HUES48 (cell line): Measurements from ENCODE around the gene C17orf58.
A peak's percentile ranks its signal among the peaks of the same experiment; 100 is the strongest.

Experiments
- H3K27ac ChIP-seq: one replicate; pipeline ENCODE4 v1.7.0; 2013; ENCODE audit warnings: low read depth, low read length, inconsistent platforms
- H3K27me3 ChIP-seq: 2 replicates; pipeline ENCODE4 v1.6.1; 2013; ENCODE audit warnings: mild to moderate bottlenecking, low read length; ENCODE audit not compliant: control insufficient read depth, insufficient read depth
- H3K36me3 ChIP-seq: 2 replicates; pipeline ENCODE4 v1.6.1; 2013; ENCODE audit warnings: low read length; ENCODE audit not compliant: control insufficient read depth, insufficient read depth
- H3K4me1 ChIP-seq: 2 replicates; pipeline ENCODE4 v1.6.1; 2013; ENCODE audit warnings: mild to moderate bottlenecking, low read length; ENCODE audit not compliant: control insufficient read depth, insufficient read depth
- H3K4me3 ChIP-seq: 2 replicates; pipeline ENCODE4 v1.5.1; 2013; ENCODE audit warnings: mild to moderate bottlenecking, low read depth, low read length
- H3K9ac ChIP-seq: 2 replicates; pipeline ENCODE4 v1.6.1; 2013; ENCODE audit warnings: mild to moderate bottlenecking, low read depth, low read length, moderate library complexity
- H3K9me3 ChIP-seq: 2 replicates; pipeline ENCODE4 v1.6.1; 2013; ENCODE audit warnings: low read length; ENCODE audit not compliant: control insufficient read depth, insufficient read depth

Gene C17orf58

DNA sequence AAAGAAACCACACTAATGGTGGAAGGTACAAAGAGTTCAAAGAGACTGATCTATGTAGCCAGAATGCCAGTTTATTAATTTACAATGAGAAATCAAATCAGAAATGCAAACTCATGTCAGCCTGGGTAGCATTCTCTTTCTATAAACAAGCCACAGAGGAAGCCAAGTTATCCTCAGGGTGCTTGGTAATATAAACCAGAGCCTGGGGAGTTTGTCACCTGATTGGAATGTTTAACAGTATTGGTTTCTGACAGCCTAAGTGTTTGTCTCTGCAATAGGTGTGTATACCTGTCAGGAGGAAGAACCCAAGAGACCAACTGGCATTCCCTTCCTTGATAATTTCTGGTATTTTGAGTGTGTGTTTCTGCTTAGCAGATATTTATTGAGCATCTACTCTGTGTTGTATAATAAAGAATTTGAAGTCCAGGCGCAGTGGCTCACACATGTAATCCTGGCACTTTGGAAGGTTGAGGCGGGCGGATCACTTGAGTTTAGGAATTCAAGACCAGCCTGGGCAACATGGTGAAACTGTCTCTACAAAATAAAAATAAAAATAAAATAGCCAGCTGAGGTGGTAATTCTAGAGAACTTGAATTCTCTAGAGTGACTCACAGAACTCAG is 3.1 kb upstream of the C17orf58 start:
- no peaks in the 10 kb centered on the region for H3K9me3 ChIP-seq
- no peak overlapping the region for H3K9ac ChIP-seq
- peaks cover 9% of the 10 kb centered on the region for H3K4me1 ChIP-seq
- H3K27me3 ChIP-seq, result peaks cover 27% of the 10 kb centered on the region
- no peaks in the 10 kb centered on the region for H3K36me3 ChIP-seq
- H3K27ac ChIP-seq, result no peak overlapping the region
- no peak overlapping the region for H3K4me3 ChIP-seq

DNA sequence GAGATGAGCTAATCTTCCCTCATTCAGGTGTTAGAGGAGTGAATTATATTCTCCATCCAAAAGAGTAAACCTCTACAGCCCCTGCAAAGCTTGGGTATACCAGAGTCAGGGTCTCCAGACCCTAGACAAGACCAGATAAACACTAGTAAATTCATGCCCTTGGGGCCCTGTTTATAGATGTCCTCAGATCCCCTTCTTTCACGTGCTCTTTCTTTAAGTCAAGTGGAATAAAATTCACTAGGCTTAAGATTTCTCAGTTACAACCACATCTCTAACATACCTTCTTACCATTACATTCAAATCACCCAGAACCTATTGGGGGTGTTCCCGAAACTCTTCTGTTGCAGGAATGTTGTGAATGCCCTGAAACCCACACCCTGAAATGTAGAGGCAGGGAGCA is 2.2 kb upstream of the C17orf58 start:
- Histone ChIP-seq H3K9me3 (no peaks in the 10 kb centered on the region), H3K4me1 (peaks cover 12% of the 10 kb centered on the region), H3K36me3 (no peaks in the 10 kb centered on the region), H3K4me3 (no peak overlapping the region), H3K9ac (no peak overlapping the region), H3K27me3 (peaks cover 27% of the 10 kb centered on the region), H3K27ac (no peak overlapping the region)

DNA sequence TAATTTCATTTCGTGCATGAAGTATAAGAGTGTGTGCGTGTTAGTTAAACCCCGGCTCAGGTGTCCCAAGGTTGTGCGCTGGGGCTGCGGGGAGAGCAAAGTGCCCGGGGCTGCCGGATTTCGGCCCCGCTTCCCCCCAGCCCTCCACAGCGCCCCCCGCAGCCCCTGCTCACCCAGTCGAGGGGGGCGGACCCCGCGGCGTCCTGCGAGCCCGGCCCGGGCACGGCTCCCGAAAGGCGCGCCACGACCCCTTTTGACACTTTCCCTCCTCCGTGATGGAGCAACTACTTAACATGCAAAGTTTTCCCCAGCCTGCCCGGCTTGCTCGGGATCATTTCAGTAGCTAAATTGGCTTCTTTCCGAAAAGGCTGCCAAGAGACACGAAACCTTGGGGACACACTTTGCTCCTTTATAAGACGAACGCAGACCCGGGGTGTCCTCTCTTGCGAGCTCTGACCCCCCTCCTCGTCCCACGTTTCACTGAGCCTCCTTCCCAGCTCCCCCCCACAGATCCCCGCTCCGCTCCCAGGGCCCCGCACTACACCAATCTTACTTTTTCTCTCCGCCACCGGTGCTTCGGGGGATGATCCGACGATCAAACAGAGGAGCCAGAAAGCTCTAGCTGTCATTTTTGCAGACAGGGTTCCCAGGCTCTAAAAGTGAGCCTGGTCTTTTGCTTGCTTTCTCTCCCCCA is 552 bp downstream of the C17orf58 start:
- Histone ChIP-seq H3K9me3 (no peaks in the 10 kb centered on the region), H3K36me3 (no peaks in the 10 kb centered on the region), H3K27ac (no peak overlapping the region), H3K9ac (no peak overlapping the region), H3K4me1 (peaks cover 12% of the 10 kb centered on the region), H3K4me3 (peak overlapping the region; percentile 81), H3K27me3 (peaks cover 27% of the 10 kb centered on the region)

DNA sequence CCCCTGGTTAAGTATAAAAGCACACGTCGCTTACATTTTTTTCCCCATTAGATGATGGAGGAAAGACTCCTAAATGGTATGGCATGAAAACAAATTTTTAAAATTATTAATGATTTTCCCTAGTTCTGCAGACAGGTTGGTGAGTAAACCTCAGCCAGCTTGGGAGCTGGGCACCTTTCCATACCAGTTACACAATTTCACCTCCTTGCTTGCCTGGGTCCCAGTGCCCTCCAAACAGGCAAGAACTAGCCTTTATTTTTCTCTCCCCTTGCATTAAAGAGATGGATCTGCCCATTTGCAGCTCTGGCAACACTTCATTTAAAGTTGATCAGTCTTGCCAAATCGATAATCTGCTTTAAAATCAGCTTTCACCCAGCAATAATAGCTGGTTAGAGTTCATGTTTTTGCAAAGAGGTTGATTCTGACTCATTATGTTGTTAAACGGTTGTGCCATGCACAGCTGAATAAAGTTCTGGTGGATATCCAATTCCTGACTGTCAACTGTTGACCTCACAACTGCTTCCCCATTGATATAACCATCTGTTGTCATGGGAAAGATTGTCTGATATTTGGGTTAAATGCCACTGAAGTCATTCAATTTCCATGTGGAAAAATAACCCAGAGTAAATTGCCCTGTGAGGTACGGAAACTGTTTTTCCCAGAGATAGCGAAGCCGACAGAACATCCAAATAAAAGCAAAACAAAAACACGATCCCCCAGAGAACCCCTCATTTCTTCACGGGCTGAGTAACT is 1.3 kb downstream of the C17orf58 start:
- no peaks in the 10 kb centered on the region for H3K9me3 ChIP-seq
- no peak overlapping the region for H3K9ac ChIP-seq
- H3K27me3 ChIP-seq, result peaks cover 27% of the 10 kb centered on the region
- peak overlapping the region; percentile 81 for H3K4me3 ChIP-seq
- H3K4me1 ChIP-seq, result peaks cover 12% of the 10 kb centered on the region
- H3K36me3 ChIP-seq, result no peaks in the 10 kb centered on the region
- H3K27ac ChIP-seq, result no peak overlapping the region

DNA sequence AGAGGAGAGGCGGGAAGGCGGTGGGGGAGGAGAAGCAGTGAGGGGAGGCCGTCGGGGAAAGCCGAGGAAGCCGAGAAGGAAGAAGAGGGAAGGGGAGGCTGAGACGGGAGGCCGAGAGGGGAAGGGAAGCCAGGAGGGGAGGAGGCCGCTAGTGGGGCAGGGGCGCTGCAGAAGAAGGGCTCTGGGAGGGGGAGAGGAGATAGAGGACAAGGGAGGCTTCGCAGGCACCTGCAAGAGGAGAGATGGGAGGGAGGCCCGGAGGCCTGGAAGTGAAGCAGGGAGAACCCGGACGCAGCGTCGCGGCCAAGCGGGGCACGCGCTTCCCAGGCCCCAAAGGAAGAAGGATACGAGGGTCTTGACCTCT is 2.3 kb downstream of the C17orf58 start:
- Histone ChIP-seq H3K36me3 (no peaks in the 10 kb centered on the region), H3K4me3 (peak overlapping the region; percentile 78), H3K9me3 (no peaks in the 10 kb centered on the region), H3K27ac (peak overlapping the region; percentile 79), H3K4me1 (peaks cover 12% of the 10 kb centered on the region), H3K9ac (peak overlapping the region; percentile 63), H3K27me3 (peaks cover 27% of the 10 kb centered on the region)

DNA sequence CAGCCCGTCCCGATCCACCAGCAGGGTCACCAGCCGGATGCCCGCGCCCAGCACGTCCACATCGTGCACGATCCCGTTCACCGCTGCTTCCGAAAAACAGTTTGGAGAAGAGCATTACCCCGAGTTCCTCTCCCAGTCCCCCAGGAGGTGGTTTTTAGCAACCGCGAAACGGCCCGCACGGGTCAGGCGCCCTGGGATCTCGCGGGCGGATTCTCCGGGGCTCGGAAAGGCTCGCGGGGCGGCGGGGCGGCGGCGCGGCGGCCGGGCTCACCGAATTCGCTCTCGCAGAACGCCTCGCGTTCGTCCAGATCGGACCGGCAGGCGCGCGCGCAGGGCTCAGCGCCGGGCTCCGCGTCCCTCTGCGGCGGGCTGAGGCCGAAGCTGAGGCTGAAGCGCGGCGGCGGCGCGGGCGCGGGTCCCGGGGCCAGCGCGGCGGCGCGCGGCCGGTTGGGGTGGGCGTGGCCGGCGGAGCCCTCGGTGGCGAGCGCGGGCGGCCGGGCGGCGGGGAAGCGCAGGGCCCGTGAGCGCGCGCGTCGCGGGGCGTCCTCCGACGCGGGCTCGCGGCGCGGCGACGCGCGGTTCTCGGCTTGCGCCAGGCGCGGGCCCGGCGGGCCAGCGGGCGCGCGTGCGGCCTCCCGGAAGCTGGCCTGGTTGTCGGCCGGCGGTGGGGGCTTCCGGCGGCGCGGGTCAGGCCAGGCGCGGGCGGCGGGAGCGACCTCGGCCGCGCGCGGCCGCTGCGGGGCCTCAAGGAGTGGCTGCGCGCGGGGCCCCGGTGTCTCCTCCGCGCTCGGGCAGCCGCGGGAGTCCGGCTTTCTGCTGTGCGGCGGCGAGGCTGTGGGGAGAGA is 2.9 kb downstream of the C17orf58 start:
- H3K36me3 ChIP-seq, result no peaks in the 10 kb centered on the region

DNA sequence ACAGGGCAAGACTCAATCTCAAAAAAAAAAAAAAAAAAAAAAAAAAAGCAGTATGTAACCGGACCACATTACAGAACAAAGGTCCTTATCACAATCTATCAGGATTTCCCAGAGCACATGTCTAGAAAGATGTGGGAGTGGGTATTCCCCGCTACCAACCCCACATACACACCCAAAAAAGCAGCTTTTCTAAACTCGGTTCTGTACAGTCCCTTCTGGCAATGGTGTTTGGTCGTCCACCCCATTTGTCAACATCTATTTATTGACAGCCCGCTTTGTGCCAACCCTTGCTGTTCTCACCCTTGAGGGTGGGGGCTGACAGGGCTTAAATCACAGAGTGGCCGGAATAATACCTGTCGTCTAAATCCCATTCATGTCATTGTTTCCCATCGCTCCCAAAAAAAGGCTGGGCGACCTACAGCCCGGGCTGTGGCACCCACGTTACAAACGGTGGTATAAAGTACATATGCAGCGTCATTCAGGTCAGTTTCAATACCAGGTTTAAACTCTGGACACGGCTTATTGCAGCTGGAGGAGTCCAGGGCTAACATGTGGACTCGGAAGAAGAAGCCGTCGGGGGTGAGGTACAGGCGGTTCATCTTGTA is 3.6 kb downstream of the C17orf58 start:
- Histone ChIP-seq H3K4me3 (peak overlapping the region; percentile 96), H3K27me3 (peaks cover 25% of the 10 kb centered on the region), H3K36me3 (no peaks in the 10 kb centered on the region), H3K27ac (peak overlapping the region; percentile 91), H3K9ac (peak overlapping the region; percentile 81), H3K9me3 (no peaks in the 10 kb centered on the region), H3K4me1 (peaks cover 12% of the 10 kb centered on the region)

More for the DNA sequence above, 2.9 kb downstream of the C17orf58 start:
- Histone ChIP-seq H3K9me3 (no peaks in the 10 kb centered on the region), H3K27ac (peak overlapping the region; percentile 91), H3K4me3 (peak overlapping the region; percentile 96), H3K27me3 (peaks cover 25% of the 10 kb centered on the region), H3K9ac (peak overlapping the region; percentile 81), H3K4me1 (peaks cover 12% of the 10 kb centered on the region)

DNA sequence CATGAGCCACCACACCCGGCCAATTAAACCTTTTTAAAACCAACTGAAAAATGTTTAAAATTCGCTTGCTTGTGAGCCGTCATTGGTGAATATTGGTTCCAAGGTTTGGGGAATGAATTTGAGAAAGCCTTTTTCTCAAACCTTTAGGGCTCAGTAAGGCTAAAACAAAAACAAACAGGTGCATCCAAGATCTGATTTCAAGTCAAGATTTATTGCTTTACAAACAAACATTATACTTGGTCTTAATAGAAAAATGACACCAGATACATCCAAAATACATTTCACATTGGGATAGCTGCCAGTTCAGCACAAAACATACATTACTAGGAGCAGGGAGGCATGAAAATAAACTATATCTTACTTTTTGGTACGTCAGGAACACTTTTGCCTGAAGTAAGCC is 5.4 kb downstream of the C17orf58 start:
- Histone ChIP-seq H3K4me3 (no peak overlapping the region), H3K9ac (no peak overlapping the region), H3K27me3 (peaks cover 15% of the 10 kb centered on the region), H3K9me3 (no peaks in the 10 kb centered on the region), H3K27ac (no peak overlapping the region), H3K4me1 (peaks cover 12% of the 10 kb centered on the region), H3K36me3 (no peaks in the 10 kb centered on the region)

DNA sequence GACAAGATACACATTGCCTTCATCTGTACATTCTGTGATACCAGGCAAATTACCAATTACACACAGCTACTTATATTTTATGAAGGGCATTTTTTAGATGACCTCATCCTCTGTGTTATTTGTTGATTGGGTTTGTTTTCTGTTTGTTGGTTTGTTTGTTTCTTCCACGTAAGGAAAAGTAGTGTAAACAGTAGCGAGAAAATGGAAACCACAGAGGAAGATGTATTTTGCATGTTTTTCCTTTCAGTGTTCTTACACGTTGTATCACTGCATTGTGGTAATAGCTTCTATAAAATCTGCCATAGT is 12.9 kb downstream of the C17orf58 start:
- no peaks in the 10 kb centered on the region for H3K4me1 ChIP-seq
- H3K9me3 ChIP-seq, result no peaks in the 10 kb centered on the region
- H3K27me3 ChIP-seq, result no peaks in the 10 kb centered on the region
- H3K4me3 ChIP-seq, result no peak overlapping the region
- H3K27ac ChIP-seq, result no peak overlapping the region
- peaks cover 19% of the 10 kb centered on the region for H3K36me3 ChIP-seq
- H3K9ac ChIP-seq, result no peak overlapping the region

DNA sequence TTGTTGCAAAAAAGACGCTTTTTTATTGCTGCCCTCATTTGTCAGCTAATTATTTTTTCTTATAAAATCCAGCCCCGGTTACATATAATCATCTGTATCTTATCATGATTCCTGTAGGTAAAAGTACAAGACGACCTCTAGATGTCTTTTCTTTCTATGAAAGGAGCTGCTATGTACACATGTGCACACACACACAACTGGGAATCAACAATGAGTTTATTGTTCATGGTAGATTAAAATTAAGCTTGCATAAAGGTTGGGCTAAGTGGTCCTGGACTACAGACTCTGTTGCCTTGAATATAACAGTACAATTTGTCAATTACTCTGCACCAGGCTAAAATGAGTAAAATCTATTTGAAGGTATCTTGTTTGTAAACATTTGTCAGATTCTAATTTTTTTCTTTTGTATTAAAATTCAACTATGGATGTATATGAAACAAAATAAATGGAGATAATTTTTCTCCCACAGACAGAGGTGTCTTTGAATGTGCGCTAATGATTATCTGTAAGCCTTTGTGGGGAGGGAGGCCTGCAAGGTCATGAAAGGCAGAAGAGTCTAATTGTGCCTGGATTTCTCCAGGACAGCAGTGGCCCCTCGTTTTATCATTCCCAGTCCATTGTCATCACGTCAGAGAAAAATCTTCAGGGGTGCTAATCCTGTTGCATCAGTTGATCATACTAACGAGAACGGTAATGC is 13.4 kb downstream of the C17orf58 start:
- Histone ChIP-seq H3K27me3 (no peaks in the 10 kb centered on the region), H3K36me3 (peaks cover 19% of the 10 kb centered on the region), H3K9ac (no peak overlapping the region), H3K27ac (no peak overlapping the region), H3K4me1 (no peaks in the 10 kb centered on the region), H3K9me3 (no peaks in the 10 kb centered on the region), H3K4me3 (no peak overlapping the region)
